IPS-18c (cell line): ENCODE results near the gene ZNF555.
"Not testable (repeated sequence)": the region's sequence is repeated elsewhere in the genome, so short reads cannot be mapped to it uniquely, and the experiment has no call there.

Experiments used
- H3K4me3 ChIP-seq: 2 replicates; pipeline ENCODE4 v1.7.0; 2013; ENCODE audit warnings: low read depth, mild to moderate bottlenecking, low read length, moderate library complexity; ENCODE audit not compliant: insufficient read depth
- H3K9me3 ChIP-seq: one replicate; pipeline ENCODE4 v1.6.1; 2013; ENCODE audit warnings: mild to moderate bottlenecking, low read length, moderate library complexity; ENCODE audit not compliant: control insufficient read depth, insufficient read depth

Gene ZNF555

DNA sequence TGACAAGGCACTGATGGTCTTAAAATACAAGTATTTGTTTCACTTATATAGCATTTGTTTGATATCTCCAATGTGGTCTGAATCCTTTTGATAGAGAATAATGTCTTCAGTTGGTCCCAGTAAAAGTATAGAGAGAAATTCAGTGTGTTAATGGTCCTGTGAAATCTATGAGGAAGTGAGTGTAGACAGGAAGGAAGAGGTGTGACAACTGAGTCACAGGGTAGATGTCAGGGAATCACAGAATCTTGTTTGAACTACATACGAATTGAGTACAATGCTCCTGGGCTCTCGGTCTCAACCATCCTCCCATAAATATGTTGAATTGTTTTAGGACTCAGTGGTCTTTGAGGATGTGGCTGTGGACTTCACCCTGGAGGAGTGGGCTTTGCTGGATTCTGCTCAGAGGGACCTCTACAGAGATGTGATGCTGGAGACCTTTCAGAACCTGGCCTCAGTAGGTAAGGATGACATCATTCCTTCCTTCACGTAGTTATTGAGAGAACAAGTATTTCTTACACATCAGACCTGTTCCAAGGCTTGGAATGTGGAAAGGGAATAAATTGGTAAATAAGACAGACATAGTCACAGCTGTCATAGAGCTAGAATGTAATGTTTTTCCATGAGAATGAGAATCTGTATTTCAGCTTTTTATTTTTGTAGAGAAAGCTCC is 9.1 kb downstream of the ZNF555 start:
- no peak overlapping the region for H3K4me3 ChIP-seq

DNA sequence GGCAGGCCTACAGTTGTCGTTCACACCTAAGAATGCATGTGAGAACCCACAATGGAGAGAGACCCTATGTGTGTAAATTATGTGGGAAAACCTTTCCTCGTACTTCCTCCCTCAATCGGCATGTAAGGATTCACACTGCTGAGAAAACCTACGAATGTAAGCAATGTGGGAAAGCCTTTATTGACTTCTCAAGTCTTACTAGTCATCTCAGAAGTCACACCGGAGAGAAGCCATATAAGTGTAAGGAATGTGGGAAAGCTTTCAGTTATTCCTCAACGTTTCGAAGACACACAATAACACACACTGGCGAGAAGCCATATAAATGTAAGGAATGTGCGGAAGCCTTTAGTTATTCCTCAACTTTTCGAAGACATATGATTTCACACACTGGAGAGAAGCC is 11.3 kb downstream of the ZNF555 start:
- H3K9me3 ChIP-seq = peaks cover 34% of the 10 kb centered on the region
- H3K4me3 ChIP-seq = no peak overlapping the region

More for the DNA sequence above, 9.1 kb downstream of the ZNF555 start:
- peaks cover 29% of the 10 kb centered on the region for H3K9me3 ChIP-seq

DNA sequence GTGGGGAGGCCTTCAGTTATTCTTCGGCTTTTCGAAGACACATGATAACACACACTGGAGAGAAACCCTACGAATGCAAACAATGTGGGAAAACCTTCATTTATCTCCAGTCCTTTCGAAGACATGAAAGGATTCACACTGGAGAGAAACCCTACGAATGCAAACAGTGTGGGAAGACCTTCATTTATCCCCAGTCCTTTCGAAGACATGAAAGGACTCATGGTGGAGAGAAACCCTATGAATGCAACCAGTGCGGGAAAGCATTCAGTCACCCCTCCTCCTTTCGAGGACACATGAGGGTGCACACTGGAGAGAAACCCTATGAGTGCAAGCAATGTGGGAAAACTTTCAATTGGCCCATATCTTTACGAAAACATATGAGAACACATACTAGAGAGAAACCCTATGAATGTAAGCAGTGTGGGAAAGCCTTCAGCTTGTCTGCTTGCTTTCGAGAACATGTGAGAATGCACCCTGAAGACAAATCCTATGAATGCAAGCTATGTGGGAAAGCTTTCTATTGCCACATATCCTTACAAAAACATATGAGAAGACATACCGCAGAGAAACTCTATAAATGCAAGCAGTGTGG is 11.8 kb downstream of the ZNF555 start:
- Histone ChIP-seq H3K9me3 (peaks cover 33% of the 10 kb centered on the region), H3K4me3 (no peak overlapping the region)

DNA sequence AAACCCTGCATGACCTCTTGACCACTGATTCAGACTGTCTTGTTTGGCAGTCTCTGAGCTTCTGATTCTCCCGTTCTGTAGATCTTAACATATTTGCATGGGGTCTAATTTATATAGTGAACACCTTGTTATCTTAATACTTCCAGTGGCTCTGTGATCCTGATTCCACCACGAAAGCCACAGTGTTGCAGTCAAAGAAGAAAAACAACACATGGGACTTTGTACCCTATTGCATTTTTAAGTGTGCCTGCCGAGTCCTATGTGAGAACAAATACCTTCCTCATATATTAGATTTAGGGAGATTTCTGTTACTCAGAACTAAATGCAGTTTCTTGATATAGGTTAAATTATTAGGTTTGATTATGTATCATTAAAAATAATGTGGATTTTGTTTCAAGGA is 13.6 kb downstream of the ZNF555 start:
- Histone ChIP-seq H3K4me3 (no peak overlapping the region), H3K9me3 (peaks cover 39% of the 10 kb centered on the region)

DNA sequence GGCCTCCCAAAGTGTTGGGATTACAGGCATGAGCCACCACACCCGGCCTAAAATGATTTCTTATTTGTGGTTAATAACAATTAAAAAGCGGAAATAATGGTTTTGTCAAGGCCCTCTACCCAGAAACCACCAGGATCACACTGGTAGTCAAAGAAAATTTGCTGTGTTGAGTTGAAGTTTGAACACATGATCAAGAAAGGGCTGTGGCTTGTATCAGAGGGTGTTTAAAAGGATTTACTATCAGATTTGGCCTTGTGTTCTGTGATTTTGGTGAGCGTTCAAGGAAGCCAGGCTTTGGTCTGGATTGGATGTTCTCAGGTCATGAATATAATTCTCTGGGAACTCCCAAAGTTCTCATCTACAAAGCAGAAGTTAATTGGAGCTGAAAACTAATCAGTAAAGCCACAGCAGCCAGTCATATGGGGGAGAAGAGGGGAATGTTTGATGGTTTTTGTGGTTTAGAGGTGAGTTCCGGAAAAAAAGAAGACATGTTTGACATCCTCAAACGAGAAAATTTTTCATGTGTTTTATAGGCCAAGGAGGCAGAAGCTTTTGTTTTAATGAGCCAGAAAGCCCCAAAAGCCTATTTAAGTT is 15.3 kb downstream of the ZNF555 start:
- no peak overlapping the region for H3K4me3 ChIP-seq
- H3K9me3 ChIP-seq = peaks cover 32% of the 10 kb centered on the region

DNA sequence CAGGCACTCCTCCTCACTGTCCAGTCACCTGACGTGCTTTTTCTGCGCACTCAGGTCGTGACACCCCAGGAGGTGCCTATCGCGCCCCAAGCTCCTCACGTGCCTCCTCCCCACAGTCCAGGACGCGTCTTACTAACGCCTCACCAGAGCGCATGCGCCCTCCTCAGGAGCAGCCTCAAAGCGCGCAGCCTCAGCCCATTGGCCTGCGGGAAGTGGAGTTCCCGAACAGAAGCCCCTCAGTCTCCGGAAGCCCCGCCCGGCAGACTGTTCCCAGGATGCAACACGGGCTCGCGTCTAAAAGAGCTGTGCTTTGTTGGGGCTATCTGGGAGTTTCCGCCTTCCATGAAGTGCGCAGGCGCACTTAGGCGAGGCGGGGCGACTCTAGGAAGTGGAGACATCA is 17.6 kb downstream of the ZNF555 start:
- Histone ChIP-seq H3K9me3 (peaks cover 17% of the 10 kb centered on the region), H3K4me3 (no peak overlapping the region; the same call in 1 of the 2 replicates)

DNA sequence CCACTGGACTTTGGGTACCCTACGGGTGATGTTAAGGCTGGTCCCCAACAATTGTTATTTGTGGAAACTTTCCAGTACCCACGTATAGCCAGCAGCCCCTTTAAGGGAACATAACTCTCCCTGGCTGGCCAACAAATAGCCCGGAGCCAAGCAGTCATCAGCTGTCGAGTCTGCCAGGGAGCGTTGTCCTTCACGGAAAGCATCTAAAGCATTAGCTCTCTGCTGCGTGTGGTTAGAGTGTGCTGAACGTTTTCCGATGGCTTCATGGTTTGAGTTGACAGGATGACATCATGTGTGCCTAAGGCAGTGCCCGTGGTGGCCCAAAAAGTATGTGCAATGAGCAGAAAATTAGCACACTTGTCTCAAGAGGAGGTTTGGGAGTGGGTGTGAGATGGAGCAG is 22.5 kb downstream of the ZNF555 start:
- H3K4me3 ChIP-seq = no peak overlapping the region
- H3K9me3 ChIP-seq = peaks cover 10% of the 10 kb centered on the region

DNA sequence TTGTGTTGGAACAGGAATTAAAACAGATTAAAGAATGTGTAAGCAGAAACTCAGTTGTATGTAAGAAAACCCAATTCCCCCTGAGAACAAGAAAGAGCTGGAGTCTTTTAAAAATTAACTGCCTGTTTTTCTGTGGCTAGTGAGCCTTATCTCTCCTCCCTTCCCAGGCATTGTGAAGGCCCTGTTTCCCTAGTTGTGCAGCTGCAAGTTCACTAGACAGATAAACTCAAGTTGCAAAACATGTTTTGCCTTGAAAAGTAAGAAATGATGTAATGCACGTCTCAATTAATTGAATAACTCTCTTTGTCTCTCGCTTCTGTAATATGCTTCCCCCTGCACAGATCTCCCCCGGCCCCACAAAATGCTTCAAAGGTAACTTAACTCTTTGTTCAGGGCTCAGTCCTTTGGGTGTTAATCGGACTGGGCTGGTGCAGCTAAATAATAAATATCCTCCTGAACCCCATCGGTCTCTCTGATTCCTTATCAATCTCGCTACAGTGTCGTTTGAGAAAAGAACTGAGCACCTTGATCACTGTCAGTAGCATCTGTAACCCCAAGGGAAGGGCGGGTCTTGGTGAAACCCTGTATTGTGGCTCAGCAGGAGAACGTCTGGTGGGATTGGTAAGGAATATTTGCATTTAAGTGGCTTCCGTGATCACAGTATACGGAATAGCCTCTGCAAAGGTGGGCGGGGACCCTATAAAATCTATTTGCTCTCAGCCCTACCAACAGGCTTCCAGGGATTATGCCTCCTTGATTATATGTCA is 24.2 kb downstream of the ZNF555 start:
- no peak overlapping the region for H3K4me3 ChIP-seq
- H3K9me3 ChIP-seq = peaks cover 4% of the 10 kb centered on the region

DNA sequence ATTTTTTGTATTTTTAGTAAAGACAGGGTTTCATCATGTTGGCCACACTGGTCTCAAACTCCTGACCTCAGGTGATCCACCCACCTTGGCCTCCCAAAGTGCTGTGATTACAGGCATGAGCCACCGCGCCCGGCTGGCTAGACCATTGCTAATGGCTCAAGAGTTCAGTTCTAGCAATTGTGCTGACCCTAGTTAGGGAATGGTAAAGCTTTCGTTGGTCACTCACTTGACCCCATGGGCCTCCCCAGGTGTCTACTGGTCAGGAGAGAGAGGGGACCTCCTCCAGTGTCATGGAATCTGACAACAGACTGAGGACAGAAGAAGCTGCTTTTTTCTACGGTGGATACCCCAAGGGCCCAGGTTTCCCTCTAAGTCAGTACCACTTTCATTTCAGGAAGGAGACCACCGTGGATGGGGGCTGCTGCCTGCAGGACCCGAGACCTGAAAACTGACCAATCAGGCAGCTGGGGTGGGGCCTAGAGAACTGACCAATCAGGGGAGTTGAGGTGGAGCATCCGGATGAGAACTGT is 25.3 kb downstream of the ZNF555 start:
- H3K9me3 ChIP-seq = peaks cover 4% of the 10 kb centered on the region
- no peak overlapping the region for H3K4me3 ChIP-seq

DNA sequence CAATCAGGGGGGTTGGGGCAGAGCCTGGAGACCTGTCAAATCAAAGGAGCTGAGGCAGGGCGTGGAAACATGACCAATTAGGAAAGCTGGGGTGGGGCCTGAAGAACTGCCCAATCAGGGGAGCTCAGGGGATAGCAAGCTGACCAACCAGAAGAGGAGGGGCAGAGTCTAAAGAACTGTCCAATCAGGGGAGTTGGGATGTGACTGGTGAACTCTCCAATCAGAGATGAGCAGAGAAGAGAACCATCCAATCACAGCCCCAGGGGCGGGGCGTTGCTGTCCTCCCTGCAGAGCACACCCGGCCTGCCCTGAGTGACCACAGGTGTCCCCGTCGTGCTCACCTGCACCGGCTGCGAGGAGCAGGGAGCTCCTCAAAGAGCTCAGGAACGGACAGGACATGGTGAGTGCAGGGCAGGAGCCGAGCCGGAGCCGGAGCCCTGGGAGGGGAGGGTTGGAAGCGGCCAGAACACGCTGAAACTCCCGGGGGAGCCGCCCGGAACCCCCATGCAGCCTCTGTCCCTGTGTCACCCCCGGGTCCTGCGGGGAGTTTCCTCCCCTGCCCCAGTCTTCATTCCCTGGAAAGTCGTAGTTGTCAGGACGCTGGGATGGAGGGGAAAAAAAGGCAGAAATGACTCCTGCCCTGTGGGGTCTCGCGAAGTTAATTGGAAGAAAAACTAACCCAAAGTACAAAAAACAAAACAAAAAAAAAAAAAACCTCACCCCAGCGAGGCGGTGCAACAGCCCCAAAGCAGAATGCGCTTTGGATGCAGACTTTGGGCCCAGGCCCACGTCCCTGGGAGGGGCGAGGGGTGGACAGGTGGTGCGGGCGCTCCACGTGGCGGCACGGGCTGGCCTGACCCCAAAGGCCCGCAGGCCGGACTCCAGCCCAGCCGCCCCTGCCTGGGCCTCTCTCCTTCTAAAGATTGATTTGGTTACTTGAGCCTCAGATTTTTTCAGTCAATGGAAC is 26.0 kb downstream of the ZNF555 start, which contains the start of gene ZNF556:
Gene ZNF556, plus strand, starts transcription at position 311 of the 967 bp plus-strand sequence. Its CDS starts 87 bp downstream, at position 398.
- Histone ChIP-seq H3K9me3 (peaks cover 4% of the 10 kb centered on the region), H3K4me3 (no peak within 1 kb of the TSS; the same call in 1 of the 2 replicates)

DNA sequence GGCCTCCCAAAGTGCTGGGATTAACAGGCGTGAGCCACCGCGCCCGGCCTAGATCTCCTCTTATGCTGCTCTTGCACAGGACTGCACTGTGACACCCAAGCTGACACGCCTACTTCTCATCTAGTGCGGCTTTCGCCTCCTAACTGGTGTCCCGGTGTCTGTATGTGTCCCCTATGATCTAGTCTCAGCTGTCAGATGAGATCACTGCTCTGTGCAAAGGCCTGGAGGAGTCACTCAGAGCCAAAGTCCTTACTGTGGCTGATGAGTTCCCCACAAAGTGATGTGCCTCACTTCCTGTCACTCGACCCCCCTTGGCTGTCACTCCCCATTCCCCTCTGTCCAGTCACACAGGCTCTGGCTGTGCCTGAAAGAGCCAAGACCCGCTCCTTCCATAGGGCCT is 28.3 kb downstream of the ZNF555 start:
- H3K4me3 ChIP-seq = no peak overlapping the region
- H3K9me3 ChIP-seq = peaks cover 7% of the 10 kb centered on the region

DNA sequence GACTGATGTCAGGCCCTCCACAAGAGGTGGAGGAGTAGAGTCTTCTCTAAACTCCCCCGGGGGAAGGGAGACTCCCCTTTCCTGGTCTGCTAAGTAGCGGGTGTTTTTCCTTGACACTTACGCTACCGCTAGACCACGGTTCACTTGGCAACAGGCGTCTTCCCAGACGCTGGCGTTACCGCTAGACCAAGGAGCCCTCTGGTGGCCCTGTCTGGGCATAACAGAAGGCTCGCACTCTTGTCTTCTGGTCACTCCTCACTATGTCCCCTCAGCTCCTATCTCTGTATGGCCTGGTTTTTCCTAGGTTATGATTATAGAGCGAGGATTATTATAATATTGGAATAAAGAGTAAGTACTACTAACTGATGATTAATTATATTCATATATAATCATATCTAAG is 30.9 kb downstream of the ZNF555 start:
- not testable (repeated sequence) for H3K4me3 ChIP-seq, H3K9me3 ChIP-seq

DNA sequence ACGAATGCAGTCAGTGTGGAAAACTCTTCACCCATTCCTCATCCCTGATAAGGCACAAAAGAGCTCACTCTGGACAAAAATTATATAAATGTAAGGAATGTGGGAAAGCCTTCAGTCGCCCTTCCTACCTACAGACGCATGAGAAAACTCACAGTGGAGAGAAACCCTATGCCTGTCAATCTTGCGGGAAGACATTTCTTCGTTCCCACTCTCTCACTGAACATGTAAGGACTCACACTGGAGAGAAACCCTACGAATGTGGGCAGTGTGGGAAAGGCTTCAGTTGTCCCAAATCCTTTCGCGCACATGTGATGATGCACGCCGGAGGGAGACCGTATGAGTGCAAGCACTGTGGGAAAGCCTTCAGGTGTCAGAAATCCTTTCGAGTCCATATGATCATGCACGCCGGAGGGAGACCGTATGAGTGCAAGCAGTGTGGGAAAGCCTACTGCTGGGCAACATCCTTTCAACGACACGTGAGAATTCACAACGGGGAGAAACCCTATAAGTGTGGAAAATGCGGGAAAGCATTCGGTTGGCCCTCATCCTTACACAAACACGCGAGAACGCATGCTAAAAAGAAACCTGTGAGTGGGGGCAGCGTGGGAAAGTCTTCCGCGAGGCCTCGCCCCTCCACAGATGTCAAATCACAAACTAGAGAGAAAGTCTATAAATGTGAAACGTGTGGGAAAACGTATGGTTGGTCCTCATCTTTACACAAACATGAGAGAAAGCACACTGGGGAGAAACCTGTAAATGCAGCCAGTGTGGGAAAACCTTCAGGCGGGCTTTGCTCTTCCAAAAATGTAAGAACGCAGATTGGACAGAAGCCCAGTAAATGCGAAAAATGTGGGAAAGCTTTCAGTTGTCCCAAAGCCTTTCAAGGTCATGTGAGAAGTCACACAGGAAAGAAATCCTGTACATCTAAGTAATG is 36.4 kb downstream of the ZNF555 start:
- Histone ChIP-seq H3K9me3 (peaks cover 14% of the 10 kb centered on the region), H3K4me3 (no peak overlapping the region; the same call in 1 of the 2 replicates)

DNA sequence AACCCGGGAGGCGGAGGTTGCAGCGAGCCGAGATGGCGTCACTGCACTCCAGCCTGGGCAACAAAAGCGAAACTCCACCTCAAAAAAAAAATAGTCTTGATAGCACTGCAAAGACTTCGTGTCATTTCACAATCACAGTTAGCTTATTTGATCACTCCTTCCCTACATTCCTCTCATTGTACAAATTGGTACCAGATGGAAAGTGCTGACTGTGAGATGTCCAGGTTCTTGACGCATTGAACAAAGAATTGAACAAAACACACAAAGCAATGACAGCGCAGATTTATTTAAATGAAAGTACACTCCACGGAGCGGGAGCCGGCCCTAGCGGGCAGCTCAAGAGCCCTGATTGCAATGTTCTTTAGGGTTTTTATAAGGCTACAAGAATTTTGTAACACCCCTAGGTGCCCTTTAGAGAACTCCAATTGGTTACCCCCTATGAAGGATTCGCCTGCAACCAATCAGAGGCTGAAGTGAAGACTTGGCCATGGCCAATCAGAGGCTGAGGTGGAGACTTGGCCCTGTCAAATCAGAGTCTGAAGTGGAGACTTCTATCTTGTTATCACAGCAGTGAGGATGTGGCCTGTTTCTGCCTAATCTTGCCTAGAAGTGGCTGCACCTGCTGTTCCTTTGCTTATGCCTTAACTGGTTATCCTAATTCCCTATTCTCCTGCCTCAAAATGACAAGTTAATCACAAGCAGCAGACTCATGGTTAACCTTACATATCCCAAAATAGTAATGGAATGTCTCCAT is 42.6 kb downstream of the ZNF555 start:
- H3K4me3 ChIP-seq = no peak overlapping the region
- H3K9me3 ChIP-seq = peaks cover 6% of the 10 kb centered on the region

DNA sequence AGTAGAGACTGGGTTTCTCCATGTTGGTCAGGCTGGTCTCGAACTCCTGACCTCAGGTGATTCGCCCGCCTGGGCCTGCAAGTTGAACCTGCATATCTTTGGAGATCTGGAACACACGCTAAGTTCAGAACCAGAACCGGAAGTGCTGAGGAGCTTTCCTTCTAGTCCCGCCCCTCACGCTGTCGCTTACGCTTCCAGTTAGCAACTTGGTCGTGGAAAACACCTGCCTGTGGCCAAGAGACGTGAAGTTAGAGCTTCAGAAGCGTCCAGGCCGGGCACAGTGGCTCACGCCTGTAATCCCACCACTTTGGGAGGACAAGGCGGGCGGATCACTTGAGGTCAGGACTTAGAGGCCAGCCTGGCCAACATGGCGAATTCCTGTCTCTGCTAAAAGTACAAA is 44.5 kb downstream of the ZNF555 start:
- H3K4me3 ChIP-seq = no peak overlapping the region
- peaks cover 5% of the 10 kb centered on the region for H3K9me3 ChIP-seq
